Testis (tissue), 3 donors: ENCODE measurements around the gene CDH13. TPM values are rescaled to one million over a fixed set of nuclear protein-coding genes. Genes with fewer than 3 reads are reported as not detected.

Source experiments
- DNase-seq: peaks from one replicate; pipeline ENCODE4 v3.0.0-alpha.2; 2019
- H3K27ac ChIP-seq, 2 donors: fragments of 200-600 bp; sonication (generic); one replicate each; pipeline ENCODE4 v1.5.1; 2019
- H3K27me3 ChIP-seq: fragments of 200-600 bp; sonication (generic); one replicate; pipeline ENCODE4 v1.5.1; 2019
- H3K36me3 ChIP-seq: fragments of 200-600 bp; sonication (generic); one replicate; pipeline ENCODE4 v1.5.1; 2017; ENCODE audit warnings: low read depth; ENCODE audit errors: missing control alignments
- H3K4me1 ChIP-seq: fragments of 200-600 bp; sonication (generic); one replicate; pipeline ENCODE4 v1.5.1; 2019
- H3K4me3 ChIP-seq, 2 donors: fragments of 200-600 bp; sonication (generic); one replicate each; pipeline ENCODE4 v1.5.1; 2017 to 2019
- H3K9me3 ChIP-seq: fragments of 200-600 bp; sonication (generic); one replicate; pipeline ENCODE4 v1.5.1; 2017
- CTCF ChIP-seq, 3 experiments: fragments of 450-650 bp in 2 of 3; fragments of 200-600 bp in 1 of 3; sonication (generic) in 1 of 3; IDR thresholded peaks; one replicate each; pipeline ENCODE4 v1.5.1; 2016 to 2019; ENCODE audit warnings: antibody characterized with exemption in 3 of 3, mild to moderate bottlenecking in 2 of 3, moderate library complexity in 1 of 3
- POLR2A ChIP-seq: fragments of 450-650 bp; IDR thresholded peaks from one replicate; pipeline ENCODE4 v1.6.1; 2017; ENCODE audit warnings: antibody characterized with exemption, mild to moderate bottlenecking, moderate library complexity
- WGBS, 2 donors: methylation state at CpG; one replicate each; pipeline ENCODE4 v1.1.5; 2018; 5-methylcytosine and 5-hydroxymethylcytosine counted together
- intact Hi-C: fragments of 100-400 bp; cut with DNase I; formaldehyde crosslinking; loops from one replicate; pipeline ENCODE4 v1.15.1; 2023; ENCODE audit warnings: low total_unique reads
- polyA plus RNA-seq: library from polyadenylated mRNA; stranded (reverse); fragments of 350-450 nt; fragmentation: Illumina TruSeq; extraction: RNeasy Lipid Tissue Mini Kit (QIAGEN cat#74804); gene quantifications from one replicate; pipeline ENCODE4 v1.2.3, GENCODE V29; 2014; ENCODE audit warnings: low read depth, low replicate concordance; ENCODE audit not compliant: insufficient read depth
- total RNA-seq, 2 donors: library from RNA; depleted of rRNA; stranded (reverse); fragments of >200 nt; gene quantifications; one replicate each; pipeline ENCODE4 v1.2.3, GENCODE V29; 2016

The CDH13 gene
- total and polyA plus RNA-seq, 3 donors from 2014 or later, result 1.2 to 11.1 (median 2.0) TPM

GRCh38 chr16:83554540-83554939 lies 927.8 kb downstream of the CDH13 start:
- Histone ChIP-seq H3K9me3 (no peaks in the 10 kb centered on the region), H3K27me3 (no peaks in the 10 kb centered on the region), H3K36me3 (no peaks in the 10 kb centered on the region), H3K4me3 (no peak overlapping the region), H3K4me1 (no peaks in the 10 kb centered on the region), H3K27ac (no peak overlapping the region)
- intact Hi-C loops, result no loop called here
- TF ChIP-seq CTCF (IDR thresholded peaks at IDR 0.05), result no peak
- TF ChIP-seq POLR2A, result no peak
- DNase-seq, result no peak
- 78 to 95% methylated on average over 1 of the region's 1 CpG for WGBS, 2 donors

- H3K9me3 ChIP-seq, result no peaks in the 10 kb centered on the region
- TF ChIP-seq POLR2A, result no peak
- 76 to 89% methylated on average over 2 of the region's 2 CpGs for WGBS, 2 donors
- no peak overlapping the region for H3K4me3 ChIP-seq
- intact Hi-C loops, result no loop called here
- no peaks in the 10 kb centered on the region for H3K27me3 ChIP-seq
- no peak overlapping the region for H3K27ac ChIP-seq
- no peaks in the 10 kb centered on the region for H3K4me1 ChIP-seq
- H3K36me3 ChIP-seq, result no peaks in the 10 kb centered on the region
- DNase-seq, result no peak
Observed at GRCh38 chr16:83561876-83562275, 935.1 kb downstream of the CDH13 start.

GRCh38 chr16:83568345-83568744 lies 941.6 kb downstream of the CDH13 start:
- WGBS, 2 donors, result 54 to 69% methylated on average over 7 of the region's 7 CpGs
- H3K27me3 ChIP-seq, result no peaks in the 10 kb centered on the region
- no peak overlapping the region for H3K4me3 ChIP-seq
- no peaks in the 10 kb centered on the region for H3K4me1 ChIP-seq
- no peaks in the 10 kb centered on the region for H3K36me3 ChIP-seq
- no peaks in the 10 kb centered on the region for H3K9me3 ChIP-seq
- no peak overlapping the region for H3K27ac ChIP-seq
- TF ChIP-seq CTCF (IDR thresholded peaks at IDR 0.05), result no peak
- TF ChIP-seq POLR2A, result no peak
- intact Hi-C loops, result no loop called here
- DNase-seq, result no peak

DNA sequence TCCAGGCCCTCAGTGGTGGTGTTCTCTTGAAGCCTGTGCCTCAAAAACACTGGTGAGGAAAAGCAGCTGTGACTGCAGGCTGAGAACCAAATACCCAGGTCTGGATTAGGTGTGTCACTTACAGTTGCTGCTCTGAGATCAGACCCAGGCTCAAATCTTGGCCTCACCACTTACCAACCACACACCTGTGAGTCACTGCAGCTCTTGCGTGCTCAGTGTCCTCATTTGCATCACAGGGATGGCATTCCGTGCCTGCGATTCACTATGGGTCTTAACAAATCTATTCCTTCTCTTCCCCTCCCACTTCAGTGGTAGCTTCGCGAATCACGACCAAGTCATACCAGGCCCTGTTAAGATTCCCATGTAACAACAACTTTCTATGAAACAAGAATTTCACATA lies 947.6 kb downstream of the CDH13 start:
- 81 to 85% methylated on average over 6 of the region's 6 CpGs for WGBS, 2 donors
- TF ChIP-seq CTCF (IDR thresholded peaks at IDR 0.05) (no peak), POLR2A (no peak)
- Histone ChIP-seq H3K4me3 (no peak overlapping the region), H3K27ac (no peak overlapping the region), H3K27me3 (no peaks in the 10 kb centered on the region), H3K9me3 (no peaks in the 10 kb centered on the region), H3K36me3 (no peaks in the 10 kb centered on the region), H3K4me1 (no peaks in the 10 kb centered on the region)
- DNase-seq, result no peak
- intact Hi-C loops, result no loop called here

DNA sequence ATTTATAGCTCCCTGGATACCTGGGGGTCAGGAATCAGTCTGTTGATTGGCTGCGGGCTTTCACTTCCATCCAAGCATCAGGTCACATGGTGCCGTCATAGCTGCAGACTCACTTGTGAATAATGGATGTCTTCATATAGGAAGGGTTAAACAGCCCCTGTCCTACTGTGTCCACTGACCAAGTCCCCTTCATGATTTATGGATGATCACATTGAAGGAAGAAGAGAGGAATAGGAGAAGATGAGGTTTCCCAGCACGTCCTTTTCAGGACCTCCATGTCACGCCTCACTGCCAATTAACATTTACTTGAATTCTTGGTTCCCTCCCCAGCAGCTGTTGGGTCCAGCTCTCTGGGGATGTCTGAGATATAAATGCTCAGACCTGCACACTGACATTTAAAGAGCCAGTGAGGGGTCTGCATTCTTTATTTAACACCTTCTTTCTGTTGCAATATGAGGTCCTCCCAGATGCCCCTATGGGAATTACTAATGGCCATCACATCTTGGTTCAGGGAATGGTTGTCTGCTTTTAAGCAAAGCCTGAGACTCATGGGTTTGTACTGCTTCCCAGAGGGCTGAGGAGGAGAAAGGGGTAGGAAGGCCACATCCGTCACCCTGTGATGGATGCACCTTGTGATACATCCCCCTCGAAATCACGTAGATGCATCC lies 950.4 kb downstream of the CDH13 start:
- 68 to 88% methylated on average over 7 of the region's 7 CpGs for WGBS, 2 donors
- TF ChIP-seq CTCF (IDR thresholded peaks at IDR 0.05), result no peak
- no peak for TF ChIP-seq POLR2A
- Histone ChIP-seq H3K27me3 (no peaks in the 10 kb centered on the region), H3K9me3 (no peaks in the 10 kb centered on the region), H3K4me1 (no peaks in the 10 kb centered on the region), H3K4me3 (no peak overlapping the region), H3K36me3 (no peaks in the 10 kb centered on the region), H3K27ac (no peak overlapping the region)
- intact Hi-C loops, result no loop called here
- DNase-seq, result no peak
